Coronary artery (tissue), 2 donors: ENCODE measurements around the gene JMJD8.
A peak's percentile ranks its signal among the peaks of the same experiment; 100 is the strongest.

Experiments used
- DNase-seq: peaks from one replicate; pipeline ENCODE4 v3.0.0-alpha.2; 2017; ENCODE audit warnings: low spot score
- H3K27ac ChIP-seq, 2 donors: fragments of 200-600 bp; sonication (generic); one replicate each; pipeline ENCODE4 v1.5.1; 2016 to 2019
- H3K4me3 ChIP-seq: fragments of 200-600 bp; sonication (generic); 2 replicates; pipeline ENCODE4 v1.5.1; 2016; ENCODE audit warnings: mild to moderate bottlenecking, moderate library complexity
- TF ChIP-seq, protein P1 (sequence below): fragments of 200-600 bp; sonication (generic); IDR thresholded peaks from one replicate; pipeline ENCODE4 v1.5.1; 2019; ENCODE audit warnings: antibody characterized with exemption

The JMJD8 gene

DNA sequence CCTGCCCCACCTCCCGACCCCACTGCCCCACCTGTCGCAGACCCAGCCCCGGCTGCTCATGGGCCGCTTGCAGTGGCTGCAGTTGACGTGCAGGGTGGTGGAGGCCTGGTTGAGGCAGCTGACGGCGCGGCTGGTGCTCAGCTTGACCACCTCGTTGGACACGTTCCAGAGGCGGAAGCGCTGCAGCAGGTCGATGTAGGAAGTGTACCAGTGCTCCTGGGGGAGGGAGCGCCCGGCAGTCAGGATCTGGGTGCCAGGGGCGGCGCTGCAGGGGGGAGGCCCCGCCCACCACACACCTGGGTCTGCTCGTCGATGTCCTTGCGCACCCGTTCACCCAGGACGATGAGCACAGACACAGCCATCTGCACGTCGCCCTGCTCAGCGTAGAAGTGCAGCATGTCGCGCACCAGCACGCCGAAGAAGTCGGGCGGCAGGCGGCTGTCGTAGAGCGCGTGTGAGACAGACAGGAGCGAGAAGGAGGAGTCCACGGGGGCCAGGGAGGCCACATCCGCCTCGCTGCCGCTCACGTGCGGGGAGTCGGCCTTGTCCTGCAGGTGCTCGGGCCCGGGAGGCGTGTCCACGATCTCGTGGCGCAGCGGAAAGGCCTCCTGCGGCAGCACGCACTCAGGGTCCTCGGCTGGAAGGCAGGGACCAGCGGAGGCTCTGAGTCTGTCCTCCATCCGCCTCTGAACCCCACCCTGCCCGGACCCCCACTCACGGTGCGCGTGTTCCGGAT is 995 bp upstream of the JMJD8 start:
- Histone ChIP-seq H3K27ac (peak overlapping the region in 1 of 2 donors; percentile 90), H3K4me3 (peak overlapping the region; percentile 98)
- DNase-seq: no peak
- TF ChIP-seq, protein P1, sequence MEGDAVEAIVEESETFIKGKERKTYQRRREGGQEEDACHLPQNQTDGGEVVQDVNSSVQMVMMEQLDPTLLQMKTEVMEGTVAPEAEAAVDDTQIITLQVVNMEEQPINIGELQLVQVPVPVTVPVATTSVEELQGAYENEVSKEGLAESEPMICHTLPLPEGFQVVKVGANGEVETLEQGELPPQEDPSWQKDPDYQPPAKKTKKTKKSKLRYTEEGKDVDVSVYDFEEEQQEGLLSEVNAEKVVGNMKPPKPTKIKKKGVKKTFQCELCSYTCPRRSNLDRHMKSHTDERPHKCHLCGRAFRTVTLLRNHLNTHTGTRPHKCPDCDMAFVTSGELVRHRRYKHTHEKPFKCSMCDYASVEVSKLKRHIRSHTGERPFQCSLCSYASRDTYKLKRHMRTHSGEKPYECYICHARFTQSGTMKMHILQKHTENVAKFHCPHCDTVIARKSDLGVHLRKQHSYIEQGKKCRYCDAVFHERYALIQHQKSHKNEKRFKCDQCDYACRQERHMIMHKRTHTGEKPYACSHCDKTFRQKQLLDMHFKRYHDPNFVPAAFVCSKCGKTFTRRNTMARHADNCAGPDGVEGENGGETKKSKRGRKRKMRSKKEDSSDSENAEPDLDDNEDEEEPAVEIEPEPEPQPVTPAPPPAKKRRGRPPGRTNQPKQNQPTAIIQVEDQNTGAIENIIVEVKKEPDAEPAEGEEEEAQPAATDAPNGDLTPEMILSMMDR: no peak

DNA sequence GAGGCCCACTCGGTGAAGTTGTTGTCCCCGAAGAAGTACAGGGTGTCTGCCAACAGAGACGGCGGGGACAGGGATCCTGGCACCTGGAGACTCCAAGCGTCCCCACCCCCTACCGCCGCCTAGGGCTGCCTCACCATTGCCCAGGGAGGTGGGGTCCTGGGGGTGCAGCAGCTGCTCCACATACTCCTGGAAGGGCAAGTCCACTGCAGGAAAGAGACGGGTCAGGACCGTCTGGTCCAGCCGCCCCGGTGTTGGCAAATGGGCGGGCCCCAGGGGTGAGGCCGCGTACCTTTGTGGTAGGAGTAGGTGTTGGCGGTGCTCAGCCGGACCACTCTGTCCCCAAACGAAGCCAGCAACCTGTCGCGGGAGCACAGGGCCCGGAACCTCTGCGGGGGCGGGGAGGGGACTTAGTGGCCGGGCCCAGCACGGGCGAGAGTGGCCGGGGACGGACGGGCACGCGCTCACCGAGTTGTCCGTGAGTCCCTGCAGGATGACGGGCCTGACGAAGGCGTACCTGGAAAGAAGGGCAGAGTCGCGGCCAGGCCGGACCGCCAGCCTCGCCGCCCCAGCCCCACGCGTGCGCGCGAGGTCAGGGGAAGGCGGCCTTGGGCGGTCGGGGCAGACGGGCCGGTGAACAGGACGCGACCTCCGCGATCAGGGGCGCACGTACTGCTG is 601 bp downstream of the JMJD8 start:
- Histone ChIP-seq H3K4me3 (peak overlapping the region; percentile 98), H3K27ac (peak overlapping the region; percentile 67 to 90)
- DNase-seq: no peak
- TF ChIP-seq, protein P1: no peak

DNA sequence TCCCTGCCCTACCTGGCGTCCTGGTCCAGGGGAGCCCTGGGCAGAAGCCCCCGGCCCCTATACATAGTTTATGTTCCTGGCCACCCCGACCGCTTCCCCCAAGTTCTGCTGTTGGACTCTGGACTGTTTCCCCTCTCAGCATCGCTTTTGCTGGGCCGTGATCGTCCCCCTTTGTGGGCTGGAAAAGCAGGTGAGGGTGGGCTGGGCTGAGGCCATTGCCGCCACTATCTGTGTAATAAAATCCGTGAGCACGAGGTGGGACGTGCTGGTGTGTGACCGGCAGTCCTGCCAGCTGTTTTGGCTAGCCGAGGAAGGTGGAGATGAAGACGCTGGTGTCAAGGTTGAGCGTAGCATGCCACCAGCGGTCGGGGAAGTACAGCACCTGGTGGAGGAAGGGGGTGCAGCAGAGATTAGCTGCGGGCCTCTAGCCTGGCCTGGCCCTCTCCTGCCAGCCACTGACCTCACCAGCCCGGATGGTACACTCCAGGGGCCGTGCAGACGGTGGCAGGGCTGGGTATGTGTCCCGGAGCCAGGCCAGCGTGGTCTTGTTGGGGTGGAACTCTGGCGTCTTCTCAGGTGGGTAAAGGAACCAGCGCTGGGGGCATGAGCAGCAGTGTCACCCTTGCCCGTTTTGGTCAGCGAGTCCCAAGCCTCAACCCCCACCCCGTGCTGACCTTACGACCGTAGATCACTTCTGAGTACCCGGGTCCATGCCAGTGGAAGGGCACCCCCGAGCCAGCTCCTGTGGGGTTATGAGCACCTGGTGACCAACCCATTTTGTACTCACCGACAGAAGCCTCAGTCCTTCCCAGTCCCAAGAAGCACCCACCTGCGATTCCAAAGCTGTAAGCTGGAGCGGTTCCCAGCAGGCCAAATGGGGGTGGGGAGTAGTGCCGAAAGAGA is 1.4 kb downstream of the JMJD8 start:
- Histone ChIP-seq H3K27ac (no peak overlapping the region), H3K4me3 (peak overlapping the region; percentile 98)
- TF ChIP-seq, protein P1: no peak
- DNase-seq: no peak

DNA sequence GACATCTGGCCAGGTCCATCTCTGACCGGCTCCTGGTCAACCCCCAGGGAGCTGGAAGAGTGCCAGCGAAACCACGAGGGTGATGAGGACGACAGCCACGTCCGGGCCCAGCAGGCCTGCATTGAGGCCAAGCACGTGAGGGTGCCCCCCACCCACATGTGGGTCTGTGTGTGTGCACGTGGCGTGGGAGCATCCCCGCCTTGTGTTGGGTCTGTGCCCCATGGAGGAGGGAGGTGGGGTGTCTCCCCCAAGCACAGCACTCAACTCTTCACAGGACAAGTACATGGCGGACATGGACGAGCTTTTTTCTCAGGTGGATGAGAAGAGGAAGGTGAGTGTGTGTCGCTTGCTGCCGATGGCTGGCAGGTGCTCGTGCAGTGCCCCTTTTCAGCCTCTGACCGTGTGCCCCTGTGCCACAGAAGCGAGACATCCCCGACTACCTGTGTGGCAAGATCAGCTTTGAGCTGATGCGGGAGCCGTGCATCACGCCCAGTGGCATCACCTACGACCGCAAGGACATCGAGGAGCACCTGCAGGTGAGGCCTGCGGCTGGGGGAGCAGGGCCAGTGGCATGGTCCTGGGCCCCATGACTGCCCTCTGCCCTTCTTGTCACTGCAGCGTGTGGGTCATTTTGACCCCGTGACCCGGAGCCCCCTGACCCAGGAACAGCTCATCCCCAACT is 2.2 kb downstream of the JMJD8 start:
- H3K4me3 ChIP-seq: peak overlapping the region; percentile 97
- H3K27ac ChIP-seq: no peak overlapping the region
- TF ChIP-seq, protein P1: no peak
- no peak for DNase-seq

DNA sequence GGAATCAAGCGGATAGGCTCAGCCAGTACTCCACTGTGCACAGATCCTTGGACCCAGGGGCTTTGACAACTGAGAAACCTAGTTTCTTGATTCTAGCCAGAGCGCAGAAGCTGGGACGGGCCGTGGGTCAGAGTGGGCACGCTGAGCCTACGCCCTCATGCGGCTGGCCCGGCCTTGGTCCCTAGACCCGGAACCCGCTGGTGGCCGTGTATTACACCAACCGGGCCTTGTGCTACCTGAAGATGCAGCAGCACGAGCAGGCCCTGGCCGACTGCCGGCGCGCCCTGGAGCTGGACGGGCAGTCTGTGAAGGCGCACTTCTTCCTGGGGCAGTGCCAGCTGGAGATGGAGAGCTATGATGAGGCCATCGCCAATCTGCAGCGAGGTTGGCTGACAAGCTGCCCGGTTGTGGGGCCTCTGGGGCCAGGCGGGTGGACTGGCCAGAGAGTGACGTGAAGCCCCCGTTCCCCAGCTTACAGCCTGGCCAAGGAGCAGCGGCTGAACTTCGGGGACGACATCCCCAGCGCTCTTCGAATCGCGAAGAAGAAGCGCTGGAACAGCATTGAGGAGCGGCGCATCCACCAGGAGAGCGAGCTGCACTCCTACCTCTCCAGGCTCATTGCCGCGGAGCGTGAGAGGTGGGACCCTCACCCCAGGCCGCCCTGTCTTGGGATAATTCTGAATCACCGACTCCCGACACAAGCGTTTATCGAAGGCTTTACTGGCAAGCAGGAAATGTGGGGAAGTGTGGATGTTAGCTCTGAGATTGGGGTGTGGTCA is 3.0 kb downstream of the JMJD8 start:
- H3K27ac ChIP-seq: peak overlapping the region; percentile 73 to 98

More for the DNA sequence above, 3.0 kb downstream of the JMJD8 start:
- H3K4me3 ChIP-seq: peak overlapping the region; percentile 97
- no peak for DNase-seq
- TF ChIP-seq, protein P1: no peak
